H9 (cell line): ENCODE measurements around the gene RHOA. TPM values are rescaled to one million over a fixed set of nuclear protein-coding genes. Genes with fewer than 3 reads are reported as not detected.

Source experiments
- DNase-seq: peaks from one replicate; pipeline ENCODE4 v3.0.0-alpha.2; 2017
- H2AFZ ChIP-seq: one replicate; pipeline ENCODE4 v1.6.1; 2013; ENCODE audit warnings: mild to moderate bottlenecking, low read length, control low read depth, moderate library complexity
- H2AK5ac ChIP-seq: 2 replicates; pipeline ENCODE4 v1.6.1; 2013; ENCODE audit warnings: low read length, control low read depth, mixed read lengths; ENCODE audit not compliant: insufficient read length
- H2BK120ac ChIP-seq: one replicate; pipeline ENCODE4 v1.6.1; 2013; ENCODE audit warnings: low read depth, mild to moderate bottlenecking, low read length, control low read depth, inconsistent platforms; ENCODE audit not compliant: poor library complexity, severe bottlenecking
- H2BK12ac ChIP-seq: 2 replicates; pipeline ENCODE4 v1.6.1; 2013; ENCODE audit warnings: low read length, control low read depth, mixed read lengths, low read depth; ENCODE audit not compliant: insufficient read length
- H2BK15ac ChIP-seq: 2 replicates; pipeline ENCODE4 v1.6.1; 2013; ENCODE audit warnings: low read depth, low read length, control low read depth
- H2BK20ac ChIP-seq: one replicate; pipeline ENCODE4 v1.6.1; 2013; ENCODE audit warnings: low read depth, mild to moderate bottlenecking, low read length, control low read depth, inconsistent platforms; ENCODE audit not compliant: poor library complexity, severe bottlenecking
- H2BK5ac ChIP-seq: 2 replicates; pipeline ENCODE4 v1.6.1; 2013; ENCODE audit warnings: low read length, control low read depth, mixed read lengths; ENCODE audit not compliant: insufficient read length
- H3K14ac ChIP-seq: 2 replicates; pipeline ENCODE4 v1.6.1; 2013; ENCODE audit warnings: low read length, control low read depth; ENCODE audit not compliant: insufficient read depth
- H3K18ac ChIP-seq: 2 replicates; pipeline ENCODE4 v1.6.1; 2013; ENCODE audit warnings: low read depth, mild to moderate bottlenecking, mixed read lengths, low read length, control low read depth; ENCODE audit not compliant: insufficient read length
- H3K23ac ChIP-seq: 2 replicates; pipeline ENCODE4 v1.6.1; 2013; ENCODE audit warnings: low read length, control low read depth, mixed read lengths, low read depth; ENCODE audit not compliant: insufficient read length
- H3K23me2 ChIP-seq: 2 replicates; pipeline ENCODE4 v1.6.1; 2013; ENCODE audit warnings: low read depth, mild to moderate bottlenecking, mixed read lengths, low read length, control low read depth; ENCODE audit not compliant: insufficient read length, poor library complexity, severe bottlenecking
- H3K27ac ChIP-seq: 2 replicates; pipeline ENCODE4 v1.5.1; 2013; ENCODE audit warnings: low read length, control low read depth, mixed read lengths, low read depth; ENCODE audit not compliant: insufficient read length
- H3K27me3 ChIP-seq: 2 replicates; pipeline ENCODE4 v1.6.1; 2013; ENCODE audit warnings: low read length, control low read depth, inconsistent platforms; ENCODE audit not compliant: insufficient read depth
- H3K4ac ChIP-seq: 2 replicates; pipeline ENCODE4 v1.6.1; 2013; ENCODE audit warnings: low read depth, mild to moderate bottlenecking, control low read depth, inconsistent platforms, low read length, moderate library complexity
- H3K4me1 ChIP-seq: 2 replicates; pipeline ENCODE4 v1.6.1; 2013; ENCODE audit warnings: low read length, control low read depth, inconsistent platforms; ENCODE audit not compliant: insufficient read depth
- H3K4me2 ChIP-seq: 2 replicates; pipeline ENCODE4 v1.6.1; 2013; ENCODE audit warnings: low read length, control low read depth, mixed read lengths; ENCODE audit not compliant: insufficient read length, insufficient read depth
- H3K56ac ChIP-seq: 2 replicates; pipeline ENCODE4 v1.6.1; 2013; ENCODE audit warnings: low read depth, mild to moderate bottlenecking, mixed read lengths, low read length, control low read depth; ENCODE audit not compliant: insufficient read length
- H3K79me1 ChIP-seq: 2 replicates; pipeline ENCODE4 v1.6.1; 2013; ENCODE audit warnings: low read depth, mild to moderate bottlenecking, moderate library complexity, low read length, control low read depth, inconsistent platforms; ENCODE audit not compliant: insufficient read depth, poor library complexity, severe bottlenecking
- H3K79me2 ChIP-seq: 2 replicates; pipeline ENCODE4 v1.6.1; 2013; ENCODE audit warnings: low read length, control low read depth, inconsistent platforms; ENCODE audit not compliant: insufficient read depth
- H3K9ac ChIP-seq: 2 replicates; pipeline ENCODE4 v1.6.1; 2013; ENCODE audit warnings: low read length, control low read depth, mixed read lengths; ENCODE audit not compliant: insufficient read length; ENCODE audit errors: extremely low read depth
- H3K9me3 ChIP-seq: one replicate; pipeline ENCODE4 v1.6.1; 2013; ENCODE audit warnings: low read depth, low read length, inconsistent platforms; ENCODE audit not compliant: control insufficient read depth
- H3T11ph ChIP-seq: one replicate; pipeline ENCODE4 v1.6.1; 2013; ENCODE audit warnings: mild to moderate bottlenecking, low read length, control low read depth, inconsistent platforms
- H4K20me1 ChIP-seq: one replicate; pipeline ENCODE4 v1.6.1; 2013; ENCODE audit not compliant: control insufficient read depth, insufficient read length, insufficient read depth
- H4K5ac ChIP-seq: 2 replicates; pipeline ENCODE4 v1.6.1; 2013; ENCODE audit warnings: low read depth, mild to moderate bottlenecking, mixed read lengths, low read length, control low read depth; ENCODE audit not compliant: insufficient read length
- H4K8ac ChIP-seq: replicated peaks from 2 replicates; pipeline ENCODE4 v1.6.1; 2013; ENCODE audit warnings: low read length, control low read depth, mixed read lengths, low read depth; ENCODE audit not compliant: insufficient read length
- H4K91ac ChIP-seq: 2 replicates; pipeline ENCODE4 v1.6.1; 2013; ENCODE audit warnings: low read depth, mild to moderate bottlenecking, moderate library complexity, mixed read lengths, low read length, control low read depth; ENCODE audit not compliant: insufficient read length
- H3K27ac Mint-ChIP-seq, 3 experiments: 2 replicates in 2 of 3; 3 replicates in 1 of 3; pipeline ENCODE4 v1.8.0; 2020 to 2021; ENCODE audit warnings: mixed read lengths in 3 of 3, mild to moderate bottlenecking in 1 of 3, moderate library complexity in 1 of 3
- H3K27me3 Mint-ChIP-seq: 2 replicates; pipeline ENCODE4 v1.8.0; 2021; ENCODE audit warnings: low read depth, mild to moderate bottlenecking, moderate library complexity, mixed read lengths
- H3K36me3 Mint-ChIP-seq, 3 experiments: 2 replicates in 2 of 3; 3 replicates in 1 of 3; pipeline ENCODE4 v1.8.0; 2020 to 2021; ENCODE audit warnings: low read depth in 3 of 3, mixed read lengths in 3 of 3; ENCODE audit not compliant: insufficient read depth in 1 of 3
- H3K4me1 Mint-ChIP-seq, 2 experiments: 2 replicates each; pipeline ENCODE4 v1.8.0; 2020; ENCODE audit warnings: mixed read lengths in 2 of 2
- H3K4me3 Mint-ChIP-seq, 2 experiments: 2 replicates in 1 of 2; 3 replicates in 1 of 2; pipeline ENCODE4 v1.8.0; 2020 to 2021; ENCODE audit warnings: mild to moderate bottlenecking in 2 of 2, mixed read lengths in 2 of 2, moderate library complexity in 1 of 2
- H3K9me3 Mint-ChIP-seq, 2 experiments: 2 replicates in 1 of 2; 3 replicates in 1 of 2; pipeline ENCODE4 v1.8.0; 2020; ENCODE audit warnings: mild to moderate bottlenecking in 2 of 2, mixed read lengths in 2 of 2, moderate library complexity in 1 of 2
- CTCF ChIP-seq: fragments of 200-600 bp; sonication (generic); conservative IDR thresholded peaks from 3 replicates; pipeline ENCODE4 v1.8.0; 2021; ENCODE audit warnings: antibody characterized with exemption, mild to moderate bottlenecking
- WGBS: extraction: QIAGEN DNeasy Blood & Tissue Kit; methylation state at CpG from one replicate; pipeline ENCODE4 v1.1.7; 2013; ENCODE audit warnings: missing lambda C conversion rate, low lambda C conversion rate, mixed read lengths; ENCODE audit not compliant: insufficient read length; ENCODE audit errors: extremely low coverage; 5-methylcytosine and 5-hydroxymethylcytosine counted together
- total RNA-seq: library from RNA; stranded (reverse); gene quantifications from 2 replicates; pipeline ENCODE4 v1.2.1, GENCODE V29; 2021

The RHOA gene
- total RNA-seq, 1 experiment from 2014 or later = 403 TPM

DNA sequence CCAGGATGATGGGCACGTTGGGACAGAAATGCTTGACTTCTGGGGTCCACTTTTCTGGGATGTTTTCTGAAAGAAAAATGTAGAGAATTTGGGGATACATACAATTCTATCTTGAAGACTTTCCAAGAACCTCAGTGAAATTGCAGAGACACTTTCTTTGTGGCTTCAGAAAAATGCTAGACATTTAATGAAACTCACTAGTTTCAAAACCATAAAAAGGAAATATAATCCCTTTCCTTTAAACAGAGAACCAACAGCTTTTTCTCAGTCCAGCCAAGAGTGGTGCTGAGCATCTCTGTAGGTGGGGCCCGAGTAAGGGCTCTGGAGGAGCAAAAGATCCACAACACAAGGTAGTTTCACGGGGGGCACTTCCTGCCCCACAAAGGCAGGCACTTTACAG is 49.2 kb downstream of the RHOA start:
- Histone ChIP-seq H3K9ac (no peak overlapping the region), H3T11ph (no peak overlapping the region), H3K27me3 (no peaks in the 10 kb centered on the region), H2BK12ac (no peak overlapping the region), H3K14ac (no peak overlapping the region), H3K4me2 (no peak overlapping the region), H4K5ac (no peak overlapping the region), H2BK20ac (no peak overlapping the region), H2BK15ac (no peak overlapping the region), H4K8ac (no peak overlapping the region), H4K91ac (no peak overlapping the region), H3K56ac (no peak overlapping the region), H2BK5ac (no peak overlapping the region), H3K23ac (no peak overlapping the region), H3K79me2 (no peaks in the 10 kb centered on the region; the same call in 1 of the 2 replicates), H3K18ac (no peak overlapping the region), H2AK5ac (no peak overlapping the region), H3K4ac (no peak overlapping the region), H3K79me1 (no peaks in the 10 kb centered on the region), H2AFZ (no peak overlapping the region), H2BK120ac (no peak overlapping the region), H3K9me3 (no peaks in the 10 kb centered on the region), H3K23me2 (peaks cover 7% of the 10 kb centered on the region), H3K27ac (no peak overlapping the region), H4K20me1 (no peaks in the 10 kb centered on the region), H3K4me1 (no peaks in the 10 kb centered on the region; the same call in 1 of the 2 replicates)
- H3K27ac Mint-ChIP-seq = peak overlapping the region in 2 of 3 experiments; percentile 63 to 73; a peak in 4 of 7 replicates
- H3K36me3 Mint-ChIP-seq = peaks cover 26 to 69% (median 53%) of the 10 kb centered on the region in 3 experiments
- WGBS = no CpG with 5 or more reads among the region's 3 CpGs
- no peak overlapping the region; a peak in 1 of 5 replicates for H3K4me3 Mint-ChIP-seq
- DNase-seq = no peak
- H3K9me3 Mint-ChIP-seq = no peaks in the 10 kb centered on the region; a peak in 1 of 5 replicates
- H3K4me1 Mint-ChIP-seq = peaks cover 13 to 17% of the 10 kb centered on the region in 2 experiments
- no peak for TF ChIP-seq CTCF
- no peaks in the 10 kb centered on the region for H3K27me3 Mint-ChIP-seq
